HepG2 (cell line): Measurements from ENCODE around the gene PPP2R1B. TPM values are rescaled to one million over a fixed set of nuclear protein-coding genes. Genes with fewer than 3 reads are reported as not detected.

Experiments
- CBFB ChIP-seq: sonication (generic); formaldehyde crosslinking; IDR thresholded peaks from 2 replicates; pipeline ENCODE4 v1.4.0; 2020; ENCODE audit warnings: missing genetic modification reagents
- CHD2 ChIP-seq: IDR thresholded peaks from 2 replicates; pipeline ENCODE4 v1.6.1; 2011; ENCODE audit warnings: low read depth, low read length, improper control_type of control experiment
- DBP ChIP-seq: sonication (generic); formaldehyde crosslinking; IDR thresholded peaks from 2 replicates; pipeline ENCODE4 v1.4.0; 2020; ENCODE audit warnings: missing genetic modification reagents; ENCODE audit errors: not compliant biosample characterization
- EZH2 ChIP-seq: conservative IDR thresholded peaks from 2 replicates; pipeline ENCODE4 v1.6.1; 2012; ENCODE audit warnings: mild to moderate bottlenecking, low read depth, low read length, moderate library complexity
- HES4 ChIP-seq: sonication (generic); formaldehyde crosslinking; IDR thresholded peaks from 2 replicates; pipeline ENCODE4 v1.9.0; 2021; ENCODE audit warnings: mild to moderate bottlenecking, missing genetic modification reagents, borderline replicate concordance
- IRF2 ChIP-seq: IDR thresholded peaks from 2 replicates; pipeline ENCODE4 v1.6.1; 2018; ENCODE audit warnings: missing genetic modification reagents, missing compliant biosample characterization
- KLF12 ChIP-seq: sonication (generic); formaldehyde crosslinking; IDR thresholded peaks from 2 replicates; pipeline ENCODE4 v1.4.0; 2020; ENCODE audit warnings: missing genetic modification reagents, borderline replicate concordance
- MAFK ChIP-seq, 2 experiments: IDR thresholded peaks in 1 of 2; conservative IDR thresholded peaks in 1 of 2; 2 replicates each; pipeline ENCODE4 v1.6.1; 2011; ENCODE audit warnings: improper control_type of control experiment in 2 of 2, low read length in 2 of 2
- NCOA5 ChIP-seq: sonication (generic); formaldehyde crosslinking; IDR thresholded peaks from 2 replicates; pipeline ENCODE4 v1.4.0; 2020; ENCODE audit warnings: missing genetic modification reagents
- NFIC ChIP-seq: IDR thresholded peaks from 2 replicates; pipeline ENCODE4 v1.6.1; 2012; ENCODE audit warnings: mild to moderate bottlenecking, low read length, inconsistent platforms
- RNF219 ChIP-seq: sonication (generic); formaldehyde crosslinking; IDR thresholded peaks from 2 replicates; pipeline ENCODE4 v1.5.0; 2020; ENCODE audit warnings: mild to moderate bottlenecking, missing genetic modification reagents
- ZGPAT ChIP-seq: IDR thresholded peaks from 2 replicates; pipeline ENCODE4 v1.6.1; 2016; ENCODE audit warnings: mild to moderate bottlenecking
- ZNF343 ChIP-seq: sonication (generic); formaldehyde crosslinking; IDR thresholded peaks from 2 replicates; pipeline ENCODE4 v1.4.0; 2020; ENCODE audit warnings: mild to moderate bottlenecking, missing genetic modification reagents
- ZNF615 ChIP-seq: sonication (generic); formaldehyde crosslinking; IDR thresholded peaks from 2 replicates; pipeline ENCODE4 v1.5.0; 2020; ENCODE audit warnings: mild to moderate bottlenecking, missing genetic modification reagents, borderline replicate concordance
- ZSCAN29 ChIP-seq: sonication (generic); formaldehyde crosslinking; conservative IDR thresholded peaks from 2 replicates; pipeline ENCODE4 v1.4.0; 2020; ENCODE audit warnings: mild to moderate bottlenecking, missing genetic modification reagents
- ZSCAN9 ChIP-seq: IDR thresholded peaks from 2 replicates; pipeline ENCODE4 v1.6.1; 2016; ENCODE audit warnings: borderline replicate concordance
- polyA plus RNA-seq, 8 experiments: library from polyadenylated mRNA; depleted of rRNA in 3 of 8; stranded (reverse) in 7 of 8; unstranded in 1 of 8; fragments of >200 nt; fragmentation: Illumina TruSeq in 4 of 8; extraction: Trizol in 4 of 8; gene quantifications; 2 replicates each; pipeline versions ENCODE4 v1.2.1 to v1.2.3, GENCODE V29; 2011 to 2016; ENCODE audit warnings: low read depth in 4 of 8, missing spikeins in 1 of 8, mixed read lengths in 1 of 8; ENCODE audit not compliant: insufficient read depth in 1 of 8
- total RNA-seq, 5 experiments: library from RNA; depleted of rRNA; stranded (reverse); fragments of >200 nt; fragmentation: Illumina TruSeq; extraction: Trizol; gene quantifications; 2 replicates each; pipeline ENCODE4 v1.2.3, GENCODE V29; 2016; ENCODE audit warnings: low read depth in 1 of 5
- TF ChIP-seq, protein P1 (sequence below): sonication (generic); formaldehyde crosslinking; IDR thresholded peaks from 2 replicates; pipeline ENCODE4 v1.5.0; 2020; ENCODE audit warnings: missing genetic modification reagents
- TF ChIP-seq, protein P2 (sequence below): IDR thresholded peaks from 2 replicates; pipeline ENCODE4 v1.6.1; 2018; ENCODE audit warnings: missing genetic modification reagents, mild to moderate bottlenecking, missing compliant biosample characterization
- TF ChIP-seq, protein P3 (sequence below): conservative IDR thresholded peaks from 2 replicates; pipeline ENCODE4 v1.6.1; 2018; ENCODE audit warnings: missing genetic modification reagents

PPP2R1B gene
- total and polyA plus RNA-seq, 2 of the 13 experiments (the other 11 are each of a cell fraction or from before 2014, with no cell fraction given): 22.1 to 56.8 TPM

GRCh38 chr11:111765984-111766833, at the start of gene PPP2R1B (continued):
- no peak for TF ChIP-seq CBFB (CRISPR knock-in tag)
- TF ChIP-seq HES4 (CRISPR knock-in tag): no peak
- no peak for TF ChIP-seq NFIC
- peak; percentile 84; the same call in 1 of the 2 replicates for TF ChIP-seq KLF12
- TF ChIP-seq, protein P1, sequence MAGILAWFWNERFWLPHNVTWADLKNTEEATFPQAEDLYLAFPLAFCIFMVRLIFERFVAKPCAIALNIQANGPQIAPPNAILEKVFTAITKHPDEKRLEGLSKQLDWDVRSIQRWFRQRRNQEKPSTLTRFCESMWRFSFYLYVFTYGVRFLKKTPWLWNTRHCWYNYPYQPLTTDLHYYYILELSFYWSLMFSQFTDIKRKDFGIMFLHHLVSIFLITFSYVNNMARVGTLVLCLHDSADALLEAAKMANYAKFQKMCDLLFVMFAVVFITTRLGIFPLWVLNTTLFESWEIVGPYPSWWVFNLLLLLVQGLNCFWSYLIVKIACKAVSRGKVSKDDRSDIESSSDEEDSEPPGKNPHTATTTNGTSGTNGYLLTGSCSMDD: no peak
- no peak for TF ChIP-seq MAFK (conservative IDR thresholded peaks at IDR 0.05 in 1 of 2, IDR thresholded peaks at IDR 0.05 in 1 of 2; ENCODE audit: low read length in 2 of 2)
- peak; percentile 41 for TF ChIP-seq DBP (CRISPR knock-in tag)
- TF ChIP-seq ZNF343 (CRISPR knock-in tag): no peak
- TF ChIP-seq ZGPAT (CRISPR knock-in tag): no peak; the same call in 1 of the 2 replicates
- TF ChIP-seq, protein P2, sequence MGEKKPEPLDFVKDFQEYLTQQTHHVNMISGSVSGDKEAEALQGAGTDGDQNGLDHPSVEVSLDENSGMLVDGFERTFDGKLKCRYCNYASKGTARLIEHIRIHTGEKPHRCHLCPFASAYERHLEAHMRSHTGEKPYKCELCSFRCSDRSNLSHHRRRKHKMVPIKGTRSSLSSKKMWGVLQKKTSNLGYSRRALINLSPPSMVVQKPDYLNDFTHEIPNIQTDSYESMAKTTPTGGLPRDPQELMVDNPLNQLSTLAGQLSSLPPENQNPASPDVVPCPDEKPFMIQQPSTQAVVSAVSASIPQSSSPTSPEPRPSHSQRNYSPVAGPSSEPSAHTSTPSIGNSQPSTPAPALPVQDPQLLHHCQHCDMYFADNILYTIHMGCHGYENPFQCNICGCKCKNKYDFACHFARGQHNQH (CRISPR knock-in tag): no peak; the same call in 1 of the 2 replicates
- no peak for TF ChIP-seq IRF2 (CRISPR knock-in tag)
- TF ChIP-seq ZNF615 (CRISPR knock-in tag): no peak
- TF ChIP-seq CHD2: no peak
- no peak for TF ChIP-seq RNF219 (CRISPR knock-in tag)
- TF ChIP-seq ZSCAN9 (CRISPR knock-in tag): no peak
- no peak for TF ChIP-seq EZH2
- 0 out of 2 replicates have a peak, but pooled peaks have one; percentile 21 for TF ChIP-seq ZSCAN29 (CRISPR knock-in tag)
- TF ChIP-seq, protein P3, sequence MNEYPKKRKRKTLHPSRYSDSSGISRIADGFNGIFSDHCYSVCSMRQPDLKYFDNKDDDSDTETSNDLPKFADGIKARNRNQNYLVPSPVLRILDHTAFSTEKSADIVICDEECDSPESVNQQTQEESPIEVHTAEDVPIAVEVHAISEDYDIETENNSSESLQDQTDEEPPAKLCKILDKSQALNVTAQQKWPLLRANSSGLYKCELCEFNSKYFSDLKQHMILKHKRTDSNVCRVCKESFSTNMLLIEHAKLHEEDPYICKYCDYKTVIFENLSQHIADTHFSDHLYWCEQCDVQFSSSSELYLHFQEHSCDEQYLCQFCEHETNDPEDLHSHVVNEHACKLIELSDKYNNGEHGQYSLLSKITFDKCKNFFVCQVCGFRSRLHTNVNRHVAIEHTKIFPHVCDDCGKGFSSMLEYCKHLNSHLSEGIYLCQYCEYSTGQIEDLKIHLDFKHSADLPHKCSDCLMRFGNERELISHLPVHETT: no peak; the same call in 1 of the 2 replicates
- TF ChIP-seq NCOA5 (CRISPR knock-in tag): no peak
